TTC549 (cell line): ENCODE results near the gene PXDN.
"Not testable (repeated sequence)": the region's sequence is repeated elsewhere in the genome, so short reads cannot be mapped to it uniquely, and the experiment has no call there.

Experiments used
- FAIRE-seq: peaks from 2 replicates; lab custom pipeline; 2012; peaks lifted over from hg19 to GRCh38; lab: Jason Lieb, UNC

PXDN gene

GRCh38 chr2:1739961-1740715 lies 4.2 kb downstream of the PXDN start:
- no peak for FAIRE-seq

- FAIRE-seq = no peak
Observed at GRCh38 chr2:1739322-1739957, 4.9 kb downstream of the PXDN start.

- no peak for FAIRE-seq
Observed at GRCh38 chr2:1738646-1739302, 5.5 kb downstream of the PXDN start.

- FAIRE-seq = no peak
Observed at GRCh38 chr2:1738163-1738562, 6.2 kb downstream of the PXDN start.

- no peak for FAIRE-seq
Observed at GRCh38 chr2:1736997-1737480, 7.3 kb downstream of the PXDN start.

GRCh38 chr2:1736045-1736444 lies 8.3 kb downstream of the PXDN start:
- FAIRE-seq = no peak

- not testable (repeated sequence) for FAIRE-seq
Observed at GRCh38 chr2:1733298-1733697, 11.0 kb downstream of the PXDN start.

- FAIRE-seq = no peak
Observed at GRCh38 chr2:1731963-1732768, 12.1 kb downstream of the PXDN start.

- no peak for FAIRE-seq
Observed at GRCh38 chr2:1731447-1731962, 12.8 kb downstream of the PXDN start.

GRCh38 chr2:1730015-1730927 lies 14.0 kb downstream of the PXDN start:
- FAIRE-seq = no peak

GRCh38 chr2:1729242-1729641 lies 15.1 kb downstream of the PXDN start:
- FAIRE-seq = no peak

GRCh38 chr2:1728821-1729220 lies 15.5 kb downstream of the PXDN start:
- FAIRE-seq = no peak

- FAIRE-seq = no peak
Observed at GRCh38 chr2:1727796-1728474, 16.4 kb downstream of the PXDN start.

- no peak for FAIRE-seq
Observed at GRCh38 chr2:1727101-1727771, 17.1 kb downstream of the PXDN start.

- no peak for FAIRE-seq
Observed at GRCh38 chr2:1726558-1726957, 17.8 kb downstream of the PXDN start.

- not testable (repeated sequence) for FAIRE-seq
Observed at GRCh38 chr2:1724351-1724750, 20.0 kb downstream of the PXDN start.

GRCh38 chr2:1723397-1724042 lies 20.8 kb downstream of the PXDN start:
- FAIRE-seq = no peak

- FAIRE-seq = no peak
Observed at GRCh38 chr2:1722692-1723091, 21.6 kb downstream of the PXDN start.
